Heart right ventricle (tissue), 16 donors: ENCODE measurements around the gene RSAD1. TPM values are rescaled to one million over a fixed set of nuclear protein-coding genes. Genes with fewer than 3 reads are reported as not detected.

Source experiments
- ATAC-seq, 8 donors: fragments of 200-7000 bp; cut with Tn5 transposase; one replicate each; pipeline ENCODE4 v1.9.1; 2020; ENCODE audit warnings: mild to moderate bottlenecking in 8 of 8, moderate library complexity in 8 of 8, moderate number of reproducible peaks in 1 of 8
- DNase-seq, 2 donors: peaks; one replicate each; pipeline ENCODE4 v3.0.0-alpha.2; 2020
- H3K27ac ChIP-seq, 10 donors: fragments of 200-600 bp; sonication (generic) in 2 of 10; one replicate each; pipeline versions ENCODE4 v1.5.0 to v1.8.0; 2020 to 2022; ENCODE audit warnings: mild to moderate bottlenecking in 3 of 10
- H3K27me3 ChIP-seq, 7 donors: fragments of 200-600 bp; one replicate each; pipeline ENCODE4 v1.8.0; 2021 to 2022; ENCODE audit warnings: mild to moderate bottlenecking in 2 of 7
- H3K36me3 ChIP-seq, 9 donors: fragments of 200-600 bp; sonication (generic) in 1 of 9; one replicate each; pipeline versions ENCODE4 v1.5.0 to v1.8.0; 2020 to 2022; ENCODE audit warnings: mild to moderate bottlenecking in 2 of 9
- H3K4me1 ChIP-seq, 9 donors: fragments of 200-600 bp; sonication (generic) in 1 of 9; one replicate each; pipeline versions ENCODE4 v1.5.0 to v1.8.0; 2020 to 2022; ENCODE audit warnings: mild to moderate bottlenecking in 4 of 9
- H3K4me3 ChIP-seq, 10 donors: fragments of 200-600 bp; sonication (generic) in 2 of 10; one replicate each; pipeline versions ENCODE4 v1.5.0 to v1.8.0; 2020 to 2022; ENCODE audit warnings: mild to moderate bottlenecking in 7 of 10, moderate library complexity in 2 of 10
- H3K9me3 ChIP-seq, 11 donors: fragments of 200-600 bp in 10 of 11; sonication (generic) in 2 of 11; one replicate each; pipeline versions ENCODE4 v1.5.0 to v1.8.0; 2013 to 2022; ENCODE audit warnings: mild to moderate bottlenecking in 2 of 11, control low read depth in 1 of 11, moderate library complexity in 1 of 11
- WGBS, 2 donors: extraction: QIAGEN DNeasy Blood & Tissue Kit; methylation state at CpG; one replicate each; pipeline ENCODE4 v1.1.7; 2013; ENCODE audit warnings: inconsistent platforms in 1 of 2; 5-methylcytosine and 5-hydroxymethylcytosine counted together
- intact Hi-C, 10 donors: fragments of 100-400 bp; cut with DNase I; formaldehyde crosslinking; loops; one replicate each; pipeline versions ENCODE4 v1.11.1 to v1.14.2; 2022
- polyA plus RNA-seq, 2 donors: library from polyadenylated mRNA; stranded (reverse); fragments of 200-250 nt; gene quantifications; one replicate each; pipeline ENCODE4 v1.2.3, GENCODE V29; 2013
- total RNA-seq, 10 donors: library from RNA; stranded (reverse); fragmentation: NEBNext Ultra II Directional in 3 of 10; extraction: Animal tissue kit (Norgen Biotek cat#: 25700) in 3 of 10; gene quantifications; one replicate each; pipeline versions ENCODE4 v1.2.1 to v1.2.4, GENCODE V29; 2021 to 2023
- TF ChIP-seq, protein P1 (sequence below), 9 donors: fragments of 200-600 bp; sonication (generic) in 2 of 9; IDR thresholded peaks; one replicate each; pipeline versions ENCODE4 v1.5.0 to v1.8.0; 2021 to 2022; ENCODE audit warnings: antibody characterized with exemption in 9 of 9, mild to moderate bottlenecking in 5 of 9, moderate library complexity in 1 of 9
- donor health status: Arrhythmogenic right ventricular cardiomyopathy.
- donor health status: ischemic (EF 13 %, LVEDD 7.1; RV severe dilation, severe dysfunction).
- donor health status: healthy with polysubstance abuse.
- donor health status: DM: no; HTN: yes; CAD: no.
- donor health status: DM: no; HTN: no; CAD: no.
- donor health status: ischemic (EF 25% LVEDD 6.9; RV normal size, moderate dysfunction).
- donor health status: ischemic (EF 25% LVEDD 5.7; RV mildly dilated, moderate dysfunction).
- donor health status: healthy.
- donor health status: DM: yes; HTN: yes; CAD: no.
- donor health status: Ischemic cardiomyopathy.
- donor health status: ischemic (EF 35%, LVEDD 5.7; RV mildly dilated, moderate dysfunction).
- donor health status: nonischemic (EF 11% LVEDD 7.7; RV severe dilation, severe dysfunction).
- donor health status: DM: yes; HTN: yes; CAD: no.
- donor health status: PGD.
- donor health status: ischemic (EF 29% LVEDD 5.4; RV normal size, mild dysfunction).
- donor health status: nonischemic (EF 23%, LVEDD 6.1; RV moderate dilation, normal function).

RSAD1 gene
- total and polyA plus RNA-seq, 12 donors = 31.8 to 52.3 (median 45.5) TPM

DNA sequence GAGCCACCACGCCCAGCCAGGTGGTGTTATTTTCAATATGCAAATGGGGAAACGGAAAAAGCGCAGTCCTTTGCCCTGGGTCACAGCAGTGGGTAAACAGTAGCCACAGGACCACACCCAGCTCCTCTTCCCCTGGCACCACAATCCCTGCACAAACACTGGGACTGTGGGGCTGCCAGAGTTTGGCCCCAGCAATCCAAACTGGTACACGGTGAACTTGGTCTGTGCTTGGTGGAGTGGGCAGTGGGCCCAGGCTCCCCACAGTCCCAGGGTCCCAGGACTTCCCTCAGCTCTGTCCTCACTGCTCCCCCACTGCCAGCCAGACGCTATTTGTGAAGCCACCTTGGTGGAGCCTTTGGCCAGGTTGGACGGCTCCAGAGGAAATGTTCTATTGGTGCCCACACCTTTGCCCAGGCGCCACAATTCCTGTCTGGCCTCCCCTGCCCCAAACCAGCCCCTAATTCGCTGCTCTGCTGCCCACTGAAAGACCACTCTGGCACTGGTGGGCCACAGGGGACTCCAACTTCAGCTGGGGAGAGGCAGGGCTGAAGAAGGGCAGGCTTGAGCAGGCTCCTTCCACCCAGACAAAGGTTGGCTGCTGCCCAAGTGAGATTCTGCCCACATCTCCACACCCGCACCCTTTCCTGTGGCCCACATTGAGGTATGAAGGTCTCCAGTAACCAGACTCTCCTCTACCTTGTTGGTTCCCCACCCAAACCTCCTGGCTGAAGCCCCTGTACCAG, 12.1 kb upstream of the RSAD1 start:
- no peaks in the 10 kb centered on the region for H3K9me3 ChIP-seq
- H3K27me3 ChIP-seq = peaks cover 10 to 30% (median 24%) of the 10 kb centered on the region in 7 donors
- 88 to 94% methylated on average over 9 of the region's 9 CpGs for WGBS, 2 donors
- H3K4me1 ChIP-seq = peaks cover 3 to 16% (median 13%) of the 10 kb centered on the region in 9 donors
- TF ChIP-seq, protein P1, sequence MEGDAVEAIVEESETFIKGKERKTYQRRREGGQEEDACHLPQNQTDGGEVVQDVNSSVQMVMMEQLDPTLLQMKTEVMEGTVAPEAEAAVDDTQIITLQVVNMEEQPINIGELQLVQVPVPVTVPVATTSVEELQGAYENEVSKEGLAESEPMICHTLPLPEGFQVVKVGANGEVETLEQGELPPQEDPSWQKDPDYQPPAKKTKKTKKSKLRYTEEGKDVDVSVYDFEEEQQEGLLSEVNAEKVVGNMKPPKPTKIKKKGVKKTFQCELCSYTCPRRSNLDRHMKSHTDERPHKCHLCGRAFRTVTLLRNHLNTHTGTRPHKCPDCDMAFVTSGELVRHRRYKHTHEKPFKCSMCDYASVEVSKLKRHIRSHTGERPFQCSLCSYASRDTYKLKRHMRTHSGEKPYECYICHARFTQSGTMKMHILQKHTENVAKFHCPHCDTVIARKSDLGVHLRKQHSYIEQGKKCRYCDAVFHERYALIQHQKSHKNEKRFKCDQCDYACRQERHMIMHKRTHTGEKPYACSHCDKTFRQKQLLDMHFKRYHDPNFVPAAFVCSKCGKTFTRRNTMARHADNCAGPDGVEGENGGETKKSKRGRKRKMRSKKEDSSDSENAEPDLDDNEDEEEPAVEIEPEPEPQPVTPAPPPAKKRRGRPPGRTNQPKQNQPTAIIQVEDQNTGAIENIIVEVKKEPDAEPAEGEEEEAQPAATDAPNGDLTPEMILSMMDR (IDR thresholded peaks at IDR 0.05) = no peak
- peaks cover 0 to 10% (median 0%) of the 10 kb centered on the region in 9 donors for H3K36me3 ChIP-seq
- no peak overlapping the region for H3K27ac ChIP-seq
- ATAC-seq (no peak), DNase-seq (no peak)
- intact Hi-C loops = loop anchor here in 1 of 10 donors (10.0 kb wide), 1 partner anchor 102 kb away; no protein-coding TSS in a partner anchor
- no peak overlapping the region for H3K4me3 ChIP-seq

DNA sequence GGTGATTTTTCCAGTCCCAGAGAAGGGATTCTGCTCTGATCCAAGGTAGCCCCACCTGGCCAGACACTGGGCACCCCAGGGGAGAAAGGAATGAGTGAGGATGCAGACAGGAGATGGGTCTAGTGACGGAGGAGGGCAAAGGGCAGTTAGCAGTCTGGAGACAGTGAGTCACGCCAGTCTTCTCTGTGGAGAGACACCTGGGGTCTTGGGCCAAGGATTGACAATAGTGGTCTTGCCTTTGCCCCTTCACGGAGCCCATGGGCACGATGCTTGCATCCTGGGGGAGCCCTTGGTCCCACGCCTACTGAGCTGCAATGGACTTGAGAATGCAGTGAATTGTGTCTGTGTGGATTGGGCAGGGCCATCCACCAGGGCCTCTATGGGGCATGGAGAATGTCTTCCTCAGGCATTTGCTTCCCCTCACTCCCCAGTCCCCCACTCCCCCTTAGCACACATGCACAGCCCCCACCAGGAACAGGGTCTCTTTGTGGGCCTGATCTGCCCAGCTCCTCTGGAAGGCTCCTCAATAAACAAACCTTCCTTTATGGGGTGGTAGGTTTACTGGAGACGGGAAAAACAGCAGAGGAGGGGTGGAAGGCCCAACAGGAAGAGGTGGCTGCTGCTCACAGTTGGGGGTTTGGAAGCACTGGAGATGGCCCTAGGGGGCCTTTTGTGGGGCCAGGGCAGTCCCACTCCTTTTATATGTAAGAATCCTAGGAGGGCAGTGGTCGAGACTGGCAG, 11.4 kb upstream of the RSAD1 start:
- peaks cover 3 to 16% (median 13%) of the 10 kb centered on the region in 9 donors for H3K4me1 ChIP-seq
- no peak overlapping the region for H3K4me3 ChIP-seq
- 89 to 90% methylated on average over 7 of the region's 7 CpGs for WGBS, 2 donors
- no peak for ATAC-seq
- H3K27ac ChIP-seq = no peak overlapping the region
- TF ChIP-seq, protein P1 (IDR thresholded peaks at IDR 0.05) = no peak
- intact Hi-C loops = loop anchor here in 1 of 10 donors (10.0 kb wide), 1 partner anchor 102 kb away; no protein-coding TSS in a partner anchor
- no peak for DNase-seq
- peaks cover 0 to 13% (median 0%) of the 10 kb centered on the region in 9 donors for H3K36me3 ChIP-seq
- H3K27me3 ChIP-seq = peaks cover 10 to 30% (median 24%) of the 10 kb centered on the region in 7 donors
- H3K9me3 ChIP-seq = no peaks in the 10 kb centered on the region

DNA sequence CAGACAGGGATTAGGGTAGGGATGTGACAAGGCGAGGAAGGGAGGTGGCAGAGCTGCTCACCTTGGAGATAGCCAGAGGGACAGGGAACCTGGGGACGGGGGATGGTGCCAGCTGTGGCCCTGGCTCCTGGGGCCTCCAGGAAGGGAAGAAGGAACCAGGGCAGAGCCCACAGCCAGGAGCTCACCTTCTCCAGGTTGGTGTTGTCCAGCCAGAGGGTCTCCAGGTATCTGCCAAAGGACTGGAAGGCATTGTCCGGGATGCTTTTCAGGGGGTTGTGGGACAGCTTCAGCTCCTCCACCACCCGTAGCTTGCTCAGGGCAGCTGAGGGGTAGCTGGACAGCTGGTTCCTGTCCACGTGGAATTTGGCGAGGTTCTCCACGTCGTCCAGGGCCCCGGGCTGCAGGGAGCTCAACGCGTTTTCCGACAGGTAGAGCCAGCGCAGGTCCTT, 10.8 kb upstream of the RSAD1 start:
- ATAC-seq (no peak), DNase-seq (no peak)
- peaks cover 3 to 16% (median 13%) of the 10 kb centered on the region in 9 donors for H3K4me1 ChIP-seq
- intact Hi-C loops = loop anchor here in 1 of 10 donors (10.0 kb wide), 1 partner anchor 103 kb away; no protein-coding TSS in a partner anchor
- H3K36me3 ChIP-seq = peaks cover 0 to 11% (median 0%) of the 10 kb centered on the region in 9 donors
- TF ChIP-seq, protein P1 (IDR thresholded peaks at IDR 0.05) = no peak
- H3K4me3 ChIP-seq = no peak overlapping the region
- H3K27me3 ChIP-seq = peaks cover 10 to 30% (median 24%) of the 10 kb centered on the region in 7 donors
- WGBS, 2 donors = 67 to 70% methylated on average over 13 of the region's 13 CpGs
- no peak overlapping the region for H3K27ac ChIP-seq
- H3K9me3 ChIP-seq = no peaks in the 10 kb centered on the region
